ENCODE measurements around the gene LEPROT. TPM values are rescaled to one million over a fixed set of nuclear protein-coding genes. Genes with fewer than 3 reads are reported as not detected.

LEPROT gene
- total and polyA plus RNA-seq, 2 of the 8 experiments (the other 6 are each of a cell fraction or from before 2014, with no cell fraction given), result 25.7 to 27.2 TPM

DNA sequence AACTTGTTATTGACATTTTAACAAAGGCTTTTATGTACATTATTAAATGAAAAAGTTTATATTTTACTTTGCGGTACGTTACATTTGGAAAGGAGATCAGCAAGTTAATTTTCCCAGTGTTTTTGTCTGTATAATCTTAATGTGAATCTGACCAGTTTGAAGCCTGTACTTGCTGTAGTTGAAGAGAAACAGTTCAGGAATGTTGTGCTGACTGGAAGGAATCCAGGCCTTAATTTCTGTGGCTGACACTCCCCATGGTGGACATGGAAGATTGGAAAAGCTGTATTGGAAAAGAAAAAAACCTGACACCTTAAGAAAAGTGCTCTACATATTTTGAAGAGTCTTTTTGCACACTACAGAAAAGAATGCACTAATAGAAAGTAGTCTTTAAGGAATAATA lies 15.5 kb downstream of the LEPROT start:
- Histone ChIP-seq H3K56ac (replicated peaks; ENCODE audit: insufficient read length, low read depth, low read length) (no peak overlapping the region), H3K27ac (ENCODE audit: low read depth, low read length) (no peak overlapping the region), H3K27me3 (replicated peaks in 1 of 4; ENCODE audit: control insufficient read depth in 3 of 4, extremely low read depth in 1 of 4, insufficient read depth in 3 of 4, low read length in 3 of 4) (no peaks in the 10 kb centered on the region), H2BK15ac (ENCODE audit: low read length) (no peak overlapping the region), H3K23ac (ENCODE audit: insufficient read length) (no peak overlapping the region), H3K79me1 (ENCODE audit: low read depth, low read length) (no peaks in the 10 kb centered on the region), H3K4me1 (replicated peaks in 1 of 4; ENCODE audit: control insufficient read depth in 3 of 4, insufficient read depth in 4 of 4, low read length in 3 of 4) (peaks cover 2 to 14% (median 9%) of the 10 kb centered on the region in 4 experiments; a peak in 5 of 7 replicates), H3K4me3 (ENCODE audit: extremely low read depth in 1 of 4, insufficient read depth in 2 of 4, low read depth in 3 of 4, low read length in 4 of 4) (no peak overlapping the region), H3K4ac (replicated peaks; ENCODE audit: insufficient read length, low read depth, low read length) (no peak overlapping the region), H4K5ac (ENCODE audit: insufficient read length, low read depth, low read length) (no peak overlapping the region), H4K20me1 (replicated peaks in 1 of 2; ENCODE audit: control insufficient read depth in 1 of 2, insufficient read depth in 2 of 2, low read length in 2 of 2) (no peaks in the 10 kb centered on the region), H3K18ac (ENCODE audit: extremely low read depth, low read length) (no peak overlapping the region), H3K9ac (replicated peaks in 1 of 4; ENCODE audit: extremely low read depth in 1 of 4, low read depth in 3 of 4, low read length in 3 of 4) (no peak overlapping the region), H2BK120ac (replicated peaks; ENCODE audit: low read depth, low read length) (no peak overlapping the region), H3K23me2 (ENCODE audit: low read depth, low read length) (peaks cover 1% of the 10 kb centered on the region; the same call in 1 of the 2 replicates), H2AK5ac (ENCODE audit: low read depth, low read length) (no peak overlapping the region), H3K79me2 (ENCODE audit: control insufficient read depth in 1 of 2, insufficient read depth in 2 of 2, low read length in 2 of 2) (no peaks in the 10 kb centered on the region), H2BK5ac (ENCODE audit: low read depth, low read length) (no peak overlapping the region), H4K8ac (ENCODE audit: extremely low read depth, insufficient read depth, low read length) (no peak overlapping the region), H2BK20ac (ENCODE audit: low read length) (no peak overlapping the region), H3K36me3 (ENCODE audit: control insufficient read depth in 2 of 4, insufficient read depth in 4 of 4, low read length in 3 of 4) (peaks cover 0 to 7% (median 0%) of the 10 kb centered on the region in 4 experiments; a peak in 1 of 8 replicates), H2AFZ (ENCODE audit: low read length) (no peak overlapping the region), H3K14ac (ENCODE audit: insufficient read length) (no peak overlapping the region), H2BK12ac (ENCODE audit: low read depth, low read length) (no peak overlapping the region), H3K9me3 (ENCODE audit: insufficient read depth in 2 of 2, low read depth in 1 of 2, low read length in 1 of 2) (no peaks in the 10 kb centered on the region), H3K4me2 (ENCODE audit: insufficient read depth in 1 of 2, low read depth in 2 of 2, low read length in 2 of 2) (no peak overlapping the region), H4K91ac (replicated peaks; ENCODE audit: insufficient read length, low read length) (no peak overlapping the region)
- ChIA-PET POLR2A (ENCODE audit: partially characterized antibody) (interaction anchor here (2.4 kb wide), 1 partner anchor 10 kb away, joined by 8 read pairs; no protein-coding TSS in a partner anchor), CTCF (ENCODE audit: partially characterized antibody) (interaction anchor here (1.2 to 1.4 kb wide), 2 partner anchors 13 to 71 kb away, joined by 3 read pairs; no protein-coding TSS in a partner anchor)
- TF ChIP-seq RBBP5 (IDR thresholded peaks at IDR 0.05; ENCODE audit: borderline replicate concordance, low read depth, low read length) (no peak), GTF2F1 (IDR thresholded peaks at IDR 0.05; ENCODE audit: borderline replicate concordance, low read depth, low read length) (no peak), SUZ12 (IDR thresholded peaks at IDR 0.05; ENCODE audit: low read length) (no peak), GABPA (IDR thresholded peaks at IDR 0.05; ENCODE audit: borderline replicate concordance, insufficient read depth, low read length) (no peak), PHF8 (conservative IDR thresholded peaks at IDR 0.05; ENCODE audit: low read depth, low read length) (no peak), RAD21 (IDR thresholded peaks at IDR 0.05 in 1 of 2, conservative IDR thresholded peaks at IDR 0.05 in 1 of 2; ENCODE audit: low read depth in 2 of 2, low read length in 2 of 2) (no peak), POLR2A (IDR thresholded peaks at IDR 0.05; ENCODE audit: control extremely low read depth in 1 of 2, low read depth in 2 of 2, low read length in 2 of 2) (no peak), NRF1 (IDR thresholded peaks at IDR 0.05; ENCODE audit: low read depth, low read length) (no peak), CHD2 (IDR thresholded peaks at IDR 0.05; ENCODE audit: low read length) (no peak)
- TF ChIP-seq, protein P1, sequence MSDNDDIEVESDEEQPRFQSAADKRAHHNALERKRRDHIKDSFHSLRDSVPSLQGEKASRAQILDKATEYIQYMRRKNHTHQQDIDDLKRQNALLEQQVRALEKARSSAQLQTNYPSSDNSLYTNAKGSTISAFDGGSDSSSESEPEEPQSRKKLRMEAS (IDR thresholded peaks at IDR 0.05), result no peak
- no peak for DNase-seq (ENCODE audit: low read depth in 1 of 2, low spot score in 2 of 2)
- 92% methylated on average over 2 of the region's 2 CpGs; no CpG with 5 or more reads in 1 of the 2 experiments for WGBS, 2 experiments (ENCODE audit: extremely low coverage in 1 of 2, insufficient coverage in 1 of 2, insufficient read length in 1 of 2, insufficient replicate concordance in 2 of 2, low coverage in 1 of 2, low lambda C conversion rate in 2 of 2, missing lambda C conversion rate in 1 of 2)
- no peak for FAIRE-seq

Data from H1 (cell line).